HCT116 (cell line): Measurements from ENCODE around the gene HSDL2. TPM values are rescaled to one million over a fixed set of nuclear protein-coding genes. Genes with fewer than 3 reads are reported as not detected.

Experiments used
- ATAC-seq: fragments of 200-7000 bp; cut with Tn5 transposase; 2 replicates; pipeline ENCODE4 v1.9.1; 2020; ENCODE audit warnings: mild to moderate bottlenecking, moderate library complexity
- BruUV-seq: library from RNA; stranded (reverse); fragments of 400-500 nt; replicated peaks from 2 replicates; lab custom pipeline; 2021; lab: Mats Ljungman, UMichigan
- CTCF ChIA-PET: fragments of 300-600 bp; sonication (Branson Sonifier 250); formaldehyde crosslinking; loops from one replicate; lab custom pipeline; 2021; ENCODE audit warnings: antibody characterized with exemption; lab: Charles Lee
- POLR2A ChIA-PET: fragments of 300-600, 350-600 bp; sonication (Branson Sonifier 250); formaldehyde crosslinking; loops from one replicate; lab custom pipeline; 2021; ENCODE audit warnings: antibody characterized with exemption; lab: Charles Lee
- RAD21 ChIA-PET, 2 experiments: fragments of 300-600 bp; sonication (Branson Sonifier 250); formaldehyde crosslinking; loops; one replicate each; lab custom pipeline; 2023; ENCODE audit warnings: low total read pairs in 2 of 2; ENCODE audit not compliant: uncharacterized antibody in 2 of 2, unreplicated experiment in 2 of 2, low non-redundant PET in 1 of 2; lab: Charles Lee
- DNase-seq: peaks from one replicate; pipeline ENCODE4 v3.0.0-alpha.2; 2010; ENCODE audit warnings: low read depth, low spot score
- H2AFZ ChIP-seq: fragments of 200-600 bp; shearing (Covaris generic), sonication (generic); 2 replicates; pipeline ENCODE4 v1.6.1; 2017; ENCODE audit warnings: low read depth, mixed run types, mixed read lengths, antibody characterized with exemption, low read length; ENCODE audit not compliant: poor library complexity, severe bottlenecking
- H3K27ac ChIP-seq: 2 replicates; pipeline ENCODE4 v1.5.1; 2012; ENCODE audit warnings: low read depth, low read length
- H3K27me3 ChIP-seq: fragments of 200-600 bp; sonication (generic); 2 replicates; pipeline ENCODE4 v1.6.1; 2016; ENCODE audit warnings: mixed run types, low read length, mixed read lengths; ENCODE audit not compliant: insufficient read depth
- H3K36me3 ChIP-seq, 2 experiments: fragments of 200-500 bp in 1 of 2; fragments of 200-600 bp in 1 of 2; sonication (Bioruptor generic) in 1 of 2; sonication (generic) in 1 of 2; 2 replicates each; pipeline versions ENCODE4 v1.5.1 to v1.6.1; 2014 to 2016; ENCODE audit warnings: low read length in 2 of 2, inconsistent platforms in 1 of 2, mixed read lengths in 1 of 2, mixed run types in 1 of 2; ENCODE audit not compliant: insufficient read depth in 2 of 2, control insufficient read depth in 1 of 2
- H3K4me1 ChIP-seq, 2 experiments: fragments of 200-600 bp in 1 of 2; sonication (generic) in 1 of 2; 2 replicates each; pipeline versions ENCODE4 v1.5.1 to v1.6.1; 2012 to 2017; ENCODE audit warnings: low read length in 2 of 2, inconsistent platforms in 1 of 2, mild to moderate bottlenecking in 1 of 2, mixed read lengths in 1 of 2, mixed run types in 1 of 2, moderate library complexity in 1 of 2; ENCODE audit not compliant: insufficient read depth in 2 of 2, control insufficient read depth in 1 of 2
- H3K4me2 ChIP-seq: fragments of 200-600 bp; sonication (generic); 2 replicates; pipeline ENCODE4 v1.6.1; 2017; ENCODE audit warnings: mixed run types, low read length, mixed read lengths
- H3K4me3 ChIP-seq, 2 experiments: fragments of 200-600 bp in 1 of 2; sonication (generic) in 1 of 2; replicated peaks in 1 of 2; 2 replicates each; pipeline ENCODE4 v1.5.1; 2011 to 2016; ENCODE audit warnings: low read length in 2 of 2, control low read depth in 1 of 2, low read depth in 1 of 2, mild to moderate bottlenecking in 1 of 2, mixed read lengths in 1 of 2, mixed run types in 1 of 2
- H3K79me2 ChIP-seq: fragments of 200-600 bp; sonication (generic); 2 replicates; pipeline ENCODE4 v1.6.1; 2017; ENCODE audit warnings: mild to moderate bottlenecking, mixed run types, low read length, moderate library complexity, mixed read lengths; ENCODE audit not compliant: insufficient read depth
- H3K9ac ChIP-seq: fragments of 200-600 bp; sonication (generic); 2 replicates; pipeline ENCODE4 v1.6.1; 2016; ENCODE audit warnings: low read length, mixed read lengths
- H3K9me2 ChIP-seq: fragments of 200-600 bp; sonication (generic), shearing (Covaris generic); 2 replicates; pipeline ENCODE4 v1.6.1; 2017; ENCODE audit warnings: mixed run types, mild to moderate bottlenecking, moderate library complexity; ENCODE audit not compliant: insufficient read depth
- H3K9me3 ChIP-seq, 2 experiments: fragments of 200-500 bp in 1 of 2; fragments of 200-600 bp in 1 of 2; sonication (Bioruptor generic) in 1 of 2; sonication (generic) in 1 of 2; 2 replicates each; pipeline ENCODE4 v1.6.1; 2014 to 2017; ENCODE audit warnings: low read length in 2 of 2, mixed read lengths in 2 of 2, inconsistent platforms in 1 of 2, low read depth in 1 of 2, mild to moderate bottlenecking in 1 of 2, mixed run types in 1 of 2, moderate library complexity in 1 of 2; ENCODE audit not compliant: control insufficient read depth in 1 of 2, insufficient read depth in 1 of 2
- H4K20me1 ChIP-seq: fragments of 200-600 bp; sonication (generic), shearing (Covaris generic); 2 replicates; pipeline ENCODE4 v1.6.1; 2017; ENCODE audit warnings: mixed run types, mild to moderate bottlenecking, moderate library complexity; ENCODE audit not compliant: insufficient read depth
- CBX3 ChIP-seq: IDR thresholded peaks from 2 replicates; pipeline ENCODE4 v1.6.1; 2012; ENCODE audit warnings: low read depth
- CEBPB ChIP-seq: IDR thresholded peaks from 2 replicates; pipeline ENCODE4 v1.6.1; 2012; ENCODE audit warnings: low read depth
- EGR1 ChIP-seq: IDR thresholded peaks from 2 replicates; pipeline ENCODE4 v1.6.1; 2012; ENCODE audit warnings: low read depth
- ELF1 ChIP-seq: IDR thresholded peaks from 2 replicates; pipeline ENCODE4 v1.6.1; 2012; ENCODE audit warnings: low read depth, borderline replicate concordance
- EZH2 ChIP-seq: fragments of 200-600 bp; sonication (generic); IDR thresholded peaks from 2 replicates; pipeline ENCODE4 v1.6.1; 2017; ENCODE audit warnings: antibody characterized with exemption, mixed run types
- EZH2phosphoT487 ChIP-seq: fragments of 200-600 bp; IDR thresholded peaks from 2 replicates; pipeline ENCODE4 v1.6.1; 2018; ENCODE audit warnings: antibody characterized with exemption, borderline replicate concordance
- FOSL1 ChIP-seq: IDR thresholded peaks from 2 replicates; pipeline ENCODE4 v1.6.1; 2012; ENCODE audit warnings: low read depth
- JUND ChIP-seq: IDR thresholded peaks from 2 replicates; pipeline ENCODE4 v1.6.1; 2012
- POLR2A ChIP-seq: IDR thresholded peaks from 2 replicates; pipeline ENCODE4 v1.7.0; 2011; ENCODE audit warnings: borderline replicate concordance; ENCODE audit not compliant: insufficient read depth, insufficient read length; ENCODE audit errors: extremely low read depth
- POLR2AphosphoS5 ChIP-seq: IDR thresholded peaks from 2 replicates; pipeline ENCODE4 v1.6.1; 2011; ENCODE audit warnings: mild to moderate bottlenecking, low read depth, low read length, moderate library complexity
- RAD21 ChIP-seq: IDR thresholded peaks from 2 replicates; pipeline ENCODE4 v1.6.1; 2012; ENCODE audit warnings: low read depth, mild to moderate bottlenecking
- SIN3A ChIP-seq: IDR thresholded peaks from 2 replicates; pipeline ENCODE4 v1.6.1; 2012; ENCODE audit warnings: low read depth
- SRF ChIP-seq: IDR thresholded peaks from 2 replicates; pipeline ENCODE4 v1.6.1; 2012; ENCODE audit warnings: low read depth
- TCF7L2 ChIP-seq: IDR thresholded peaks from 2 replicates; pipeline ENCODE4 v1.7.0; 2011; ENCODE audit warnings: borderline replicate concordance, inconsistent platforms; ENCODE audit not compliant: insufficient read depth, insufficient read length; ENCODE audit errors: extremely low read depth
- ZFX ChIP-seq: fragments of 450-650 bp; IDR thresholded peaks from 2 replicates; pipeline ENCODE4 v1.6.1; 2017
- ZNF274 ChIP-seq: fragments of 200-500 bp; sonication (Bioruptor generic); IDR thresholded peaks from 2 replicates; pipeline ENCODE4 v1.6.1; 2014; ENCODE audit warnings: mild to moderate bottlenecking, low read depth, low read length, inconsistent platforms
- intact Hi-C: fragments of 100-400 bp; cut with micrococcal nuclease; formaldehyde crosslinking; loops from 2 replicates; pipeline ENCODE4 v1.10.0; 2022
- total RNA-seq: library from RNA; stranded (reverse); gene quantifications from one replicate; pipeline ENCODE4 v1.2.1, GENCODE V29; 2021; ENCODE audit not compliant: unreplicated experiment
- TF ChIP-seq, protein P1 (sequence below): IDR thresholded peaks from 2 replicates; pipeline ENCODE4 v1.6.1; 2012
- TF ChIP-seq, protein P2 (sequence below), 3 experiments: fragments of 200-600 bp in 1 of 3; sonication (generic) in 1 of 3; IDR thresholded peaks in 2 of 3; conservative IDR thresholded peaks in 1 of 3; 2 replicates each; pipeline ENCODE4 v1.5.1; 2012 to 2017; ENCODE audit warnings: low read depth in 2 of 3, low read length in 2 of 3, antibody characterized with exemption in 1 of 3, borderline replicate concordance in 1 of 3, control low read depth in 1 of 3, mild to moderate bottlenecking in 1 of 3, mixed read lengths in 1 of 3, mixed run types in 1 of 3, moderate library complexity in 1 of 3; ENCODE audit not compliant: insufficient read depth in 1 of 3
- TF ChIP-seq, protein P3 (sequence below): IDR thresholded peaks from 2 replicates; pipeline ENCODE4 v1.6.1; 2012
- TF ChIP-seq, protein P4 (sequence below): IDR thresholded peaks from 2 replicates; pipeline ENCODE4 v1.6.1; 2012; ENCODE audit warnings: low read depth

Gene HSDL2
- total RNA-seq, 1 experiment from 2014 or later, result 33.9 TPM

DNA sequence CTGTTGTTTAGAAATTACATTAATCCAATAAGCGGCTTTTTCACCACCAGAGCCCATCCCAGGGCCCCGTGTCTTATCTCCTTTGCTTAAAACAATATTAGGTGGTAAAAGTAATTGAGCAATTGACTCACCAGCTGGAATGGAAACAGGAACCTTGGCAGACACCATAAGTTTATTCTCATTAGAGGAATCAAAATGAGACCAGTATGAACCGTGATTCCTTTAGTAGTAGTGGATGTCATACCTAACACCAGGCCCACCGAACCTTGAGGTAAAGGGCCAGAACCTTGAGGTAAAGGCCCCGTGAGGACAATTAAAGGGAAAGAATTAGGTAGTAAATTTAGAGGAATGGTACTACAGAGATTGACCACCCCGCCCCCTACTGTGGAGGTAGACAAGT is 16.5 kb downstream of the HSDL2 start:
- ChIA-PET POLR2A (no interaction called here), RAD21 (no interaction called here), CTCF (no interaction called here)
- 0 out of 2 replicates have a peak, but pooled peaks cover 15% of the 10 kb centered on the region for H3K79me2 ChIP-seq
- H4K20me1 ChIP-seq, result no peaks in the 10 kb centered on the region
- H3K27ac ChIP-seq, result no peak overlapping the region
- peaks cover 3 to 7% of the 10 kb centered on the region in 2 experiments; a peak in 3 of 4 replicates for H3K4me1 ChIP-seq
- no peak overlapping the region for H3K4me2 ChIP-seq
- no peaks in the 10 kb centered on the region for H3K27me3 ChIP-seq
- H3K4me3 ChIP-seq, result no peak overlapping the region
- intact Hi-C loops, result no loop called here
- no peak for ATAC-seq
- H3K9me3 ChIP-seq, result no peaks in the 10 kb centered on the region
- no peaks in the 10 kb centered on the region for H3K9me2 ChIP-seq
- H3K36me3 ChIP-seq, result peaks cover 0 to 5% of the 10 kb centered on the region in 2 experiments; a peak in 1 of 4 replicates
- DNase-seq, result no peak
- no peak overlapping the region for H3K9ac ChIP-seq
- no peak for TF ChIP-seq TCF7L2
- TF ChIP-seq EZH2phosphoT487, result no peak
- TF ChIP-seq, protein P1, sequence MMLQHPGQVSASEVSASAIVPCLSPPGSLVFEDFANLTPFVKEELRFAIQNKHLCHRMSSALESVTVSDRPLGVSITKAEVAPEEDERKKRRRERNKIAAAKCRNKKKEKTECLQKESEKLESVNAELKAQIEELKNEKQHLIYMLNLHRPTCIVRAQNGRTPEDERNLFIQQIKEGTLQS, result no peak
- TF ChIP-seq EGR1, result no peak
- no peak for TF ChIP-seq POLR2AphosphoS5
- TF ChIP-seq POLR2A, result no peak
- TF ChIP-seq ELF1, result no peak
- no peak for TF ChIP-seq CEBPB
- no peak for TF ChIP-seq EZH2
- TF ChIP-seq FOSL1, result no peak
- TF ChIP-seq, protein P2, sequence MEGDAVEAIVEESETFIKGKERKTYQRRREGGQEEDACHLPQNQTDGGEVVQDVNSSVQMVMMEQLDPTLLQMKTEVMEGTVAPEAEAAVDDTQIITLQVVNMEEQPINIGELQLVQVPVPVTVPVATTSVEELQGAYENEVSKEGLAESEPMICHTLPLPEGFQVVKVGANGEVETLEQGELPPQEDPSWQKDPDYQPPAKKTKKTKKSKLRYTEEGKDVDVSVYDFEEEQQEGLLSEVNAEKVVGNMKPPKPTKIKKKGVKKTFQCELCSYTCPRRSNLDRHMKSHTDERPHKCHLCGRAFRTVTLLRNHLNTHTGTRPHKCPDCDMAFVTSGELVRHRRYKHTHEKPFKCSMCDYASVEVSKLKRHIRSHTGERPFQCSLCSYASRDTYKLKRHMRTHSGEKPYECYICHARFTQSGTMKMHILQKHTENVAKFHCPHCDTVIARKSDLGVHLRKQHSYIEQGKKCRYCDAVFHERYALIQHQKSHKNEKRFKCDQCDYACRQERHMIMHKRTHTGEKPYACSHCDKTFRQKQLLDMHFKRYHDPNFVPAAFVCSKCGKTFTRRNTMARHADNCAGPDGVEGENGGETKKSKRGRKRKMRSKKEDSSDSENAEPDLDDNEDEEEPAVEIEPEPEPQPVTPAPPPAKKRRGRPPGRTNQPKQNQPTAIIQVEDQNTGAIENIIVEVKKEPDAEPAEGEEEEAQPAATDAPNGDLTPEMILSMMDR (IDR thresholded peaks at IDR 0.05 in 2 of 3, conservative IDR thresholded peaks at IDR 0.05 in 1 of 3; ENCODE audit: borderline replicate concordance in 1 of 3, insufficient read depth in 1 of 3, low read depth in 2 of 3, low read length in 2 of 3), result no peak
- TF ChIP-seq SRF, result no peak
- no peak for TF ChIP-seq CBX3
- TF ChIP-seq, protein P3, sequence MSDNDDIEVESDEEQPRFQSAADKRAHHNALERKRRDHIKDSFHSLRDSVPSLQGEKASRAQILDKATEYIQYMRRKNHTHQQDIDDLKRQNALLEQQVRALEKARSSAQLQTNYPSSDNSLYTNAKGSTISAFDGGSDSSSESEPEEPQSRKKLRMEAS, result no peak
- TF ChIP-seq ZFX, result no peak
- TF ChIP-seq RAD21, result no peak
- no peak for TF ChIP-seq SIN3A
- TF ChIP-seq JUND, result no peak
- no peak for TF ChIP-seq ZNF274
- TF ChIP-seq, protein P4, sequence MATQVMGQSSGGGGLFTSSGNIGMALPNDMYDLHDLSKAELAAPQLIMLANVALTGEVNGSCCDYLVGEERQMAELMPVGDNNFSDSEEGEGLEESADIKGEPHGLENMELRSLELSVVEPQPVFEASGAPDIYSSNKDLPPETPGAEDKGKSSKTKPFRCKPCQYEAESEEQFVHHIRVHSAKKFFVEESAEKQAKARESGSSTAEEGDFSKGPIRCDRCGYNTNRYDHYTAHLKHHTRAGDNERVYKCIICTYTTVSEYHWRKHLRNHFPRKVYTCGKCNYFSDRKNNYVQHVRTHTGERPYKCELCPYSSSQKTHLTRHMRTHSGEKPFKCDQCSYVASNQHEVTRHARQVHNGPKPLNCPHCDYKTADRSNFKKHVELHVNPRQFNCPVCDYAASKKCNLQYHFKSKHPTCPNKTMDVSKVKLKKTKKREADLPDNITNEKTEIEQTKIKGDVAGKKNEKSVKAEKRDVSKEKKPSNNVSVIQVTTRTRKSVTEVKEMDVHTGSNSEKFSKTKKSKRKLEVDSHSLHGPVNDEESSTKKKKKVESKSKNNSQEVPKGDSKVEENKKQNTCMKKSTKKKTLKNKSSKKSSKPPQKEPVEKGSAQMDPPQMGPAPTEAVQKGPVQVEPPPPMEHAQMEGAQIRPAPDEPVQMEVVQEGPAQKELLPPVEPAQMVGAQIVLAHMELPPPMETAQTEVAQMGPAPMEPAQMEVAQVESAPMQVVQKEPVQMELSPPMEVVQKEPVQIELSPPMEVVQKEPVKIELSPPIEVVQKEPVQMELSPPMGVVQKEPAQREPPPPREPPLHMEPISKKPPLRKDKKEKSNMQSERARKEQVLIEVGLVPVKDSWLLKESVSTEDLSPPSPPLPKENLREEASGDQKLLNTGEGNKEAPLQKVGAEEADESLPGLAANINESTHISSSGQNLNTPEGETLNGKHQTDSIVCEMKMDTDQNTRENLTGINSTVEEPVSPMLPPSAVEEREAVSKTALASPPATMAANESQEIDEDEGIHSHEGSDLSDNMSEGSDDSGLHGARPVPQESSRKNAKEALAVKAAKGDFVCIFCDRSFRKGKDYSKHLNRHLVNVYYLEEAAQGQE, result no peak
- H2AFZ ChIP-seq, result no peak overlapping the region
- BruUV-seq, result no TSS peak
